NCI-H1105 (cell line): ENCODE results near the gene CNIH3.

Experiments used
- DNase-seq: peaks from one replicate; lab custom pipeline; 2025; lab: John Stamatoyannopoulos, UW

CNIH3 gene

GRCh38 chr1:224616756-224617409 is 766 bp downstream of the CNIH3 start:
- DNase-seq: no peak

- DNase-seq: no peak
These were observed 1.6 kb downstream of the CNIH3 start for GRCh38 chr1:224617410-224618355.

- DNase-seq: no peak
These were observed 3.1 kb downstream of the CNIH3 start for GRCh38 chr1:224619209-224619608.

- DNase-seq: no peak
These were observed 4.0 kb downstream of the CNIH3 start for GRCh38 chr1:224620105-224620504.

GRCh38 chr1:224621813-224622682 is 5.9 kb downstream of the CNIH3 start:
- DNase-seq: no peak

GRCh38 chr1:224622831-224623230 is 6.7 kb downstream of the CNIH3 start:
- no peak for DNase-seq

GRCh38 chr1:224623310-224623714 is 7.2 kb downstream of the CNIH3 start:
- DNase-seq: no peak

- no peak for DNase-seq
These were observed 7.7 kb downstream of the CNIH3 start for GRCh38 chr1:224623743-224624333.

- no peak for DNase-seq
These were observed 8.3 kb downstream of the CNIH3 start for GRCh38 chr1:224624432-224624831.

GRCh38 chr1:224626042-224626441 is 9.9 kb downstream of the CNIH3 start:
- DNase-seq: no peak

GRCh38 chr1:224629965-224630364 is 13.8 kb downstream of the CNIH3 start:
- DNase-seq: peak; percentile 65

GRCh38 chr1:224631462-224632115 is 15.5 kb downstream of the CNIH3 start:
- no peak for DNase-seq

GRCh38 chr1:224632381-224632871 is 16.3 kb downstream of the CNIH3 start:
- DNase-seq: no peak

GRCh38 chr1:224632921-224633321 is 16.8 kb downstream of the CNIH3 start:
- DNase-seq: no peak

- no peak for DNase-seq
These were observed 19.2 kb downstream of the CNIH3 start for GRCh38 chr1:224635356-224635755.

GRCh38 chr1:224637515-224637914 is 21.4 kb downstream of the CNIH3 start:
- no peak for DNase-seq

GRCh38 chr1:224637936-224638335 is 21.8 kb downstream of the CNIH3 start:
- DNase-seq: no peak

GRCh38 chr1:224639426-224639975 is 23.4 kb downstream of the CNIH3 start:
- DNase-seq: no peak

GRCh38 chr1:224640018-224640417 is 23.9 kb downstream of the CNIH3 start:
- DNase-seq: no peak

GRCh38 chr1:224640587-224640986 is 24.5 kb downstream of the CNIH3 start:
- no peak for DNase-seq

GRCh38 chr1:224641030-224641429 is 24.9 kb downstream of the CNIH3 start:
- peak; percentile 17 for DNase-seq
